HG03066 (cell line): Measurements from ENCODE around the gene LRRC46.
A peak's percentile ranks its signal among the peaks of the same experiment; 100 is the strongest.

Experiments used
- ATAC-seq: cut with Tn5 transposase; IDR thresholded peaks from one replicate; pipeline ENCODE4 v1.9.1; 2021; ENCODE audit warnings: low read depth; ENCODE audit not compliant: unreplicated experiment

Gene LRRC46, protein sequence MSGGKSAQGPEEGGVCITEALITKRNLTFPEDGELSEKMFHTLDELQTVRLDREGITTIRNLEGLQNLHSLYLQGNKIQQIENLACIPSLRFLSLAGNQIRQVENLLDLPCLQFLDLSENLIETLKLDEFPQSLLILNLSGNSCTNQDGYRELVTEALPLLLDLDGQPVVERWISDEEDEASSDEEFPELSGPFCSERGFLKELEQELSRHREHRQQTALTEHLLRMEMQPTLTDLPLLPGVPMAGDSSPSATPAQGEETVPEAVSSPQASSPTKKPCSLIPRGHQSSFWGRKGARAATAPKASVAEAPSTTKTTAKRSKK

GRCh38 chr17:47831003-47831933, at the start of gene LRRC46, which contains the start of gene MRPL10:
Gene LRRC46 (plus strand): TSS chr17:47831670. CDS start chr17:47831990, 320 bp downstream.
Gene MRPL10 (minus strand): TSS chr17:47831541. CDS start chr17:47831511, 30 bp downstream.
- ATAC-seq, result peak; percentile 84

GRCh38 chr17:47785538-47786123, 45.8 kb upstream of the LRRC46 start:
- ATAC-seq, result no peak

GRCh38 chr17:47789611-47790561, 41.6 kb upstream of the LRRC46 start:
- no peak for ATAC-seq

GRCh38 chr17:47791025-47791424, 40.4 kb upstream of the LRRC46 start:
- no peak for ATAC-seq

GRCh38 chr17:47792457-47792856, 39.0 kb upstream of the LRRC46 start:
- no peak for ATAC-seq

DNA sequence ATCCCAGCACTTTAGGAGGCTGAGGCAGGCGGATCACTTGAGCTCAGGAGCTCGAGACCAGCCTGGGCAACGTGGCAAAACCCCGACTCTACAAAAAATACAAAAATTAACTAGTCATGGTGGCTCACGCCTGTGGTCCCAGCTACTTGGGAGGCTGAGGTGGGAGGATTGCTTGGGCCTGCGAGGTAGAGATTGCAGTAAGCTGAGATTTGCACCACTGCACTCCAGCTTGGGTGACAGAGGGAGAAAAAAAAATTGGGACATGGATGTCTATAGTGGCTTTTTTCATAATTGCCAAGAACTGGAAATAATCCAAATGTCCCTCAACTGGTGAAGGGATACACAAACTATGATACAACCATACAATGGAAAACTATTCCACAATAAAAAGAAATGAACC, 38.5 kb upstream of the LRRC46 start:
- no peak for ATAC-seq

DNA sequence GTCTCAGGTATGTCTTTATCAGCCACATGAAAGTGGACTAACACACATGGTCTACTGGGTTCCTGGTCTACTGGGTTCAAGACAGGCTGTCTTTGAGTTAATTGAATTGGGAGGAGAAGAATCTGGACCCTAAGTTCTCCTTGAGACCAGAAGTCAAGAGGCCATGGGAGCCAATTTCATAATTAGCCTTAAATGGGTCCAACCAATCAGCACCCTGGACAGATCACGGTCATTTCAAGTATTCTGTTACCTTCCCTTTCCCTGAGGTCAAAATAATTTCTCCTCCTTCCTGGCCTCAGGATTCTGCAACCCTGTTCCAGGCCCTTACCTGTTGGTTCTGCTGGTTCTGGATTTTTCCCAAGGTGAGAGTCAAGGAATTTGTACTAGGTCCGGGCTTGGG, 33.7 kb upstream of the LRRC46 start:
- ATAC-seq, result no peak

GRCh38 chr17:47800686-47801085, 30.8 kb upstream of the LRRC46 start:
- no peak for ATAC-seq

- ATAC-seq, result no peak
These were observed 30.2 kb upstream of the LRRC46 start for GRCh38 chr17:47801176-47801765.

DNA sequence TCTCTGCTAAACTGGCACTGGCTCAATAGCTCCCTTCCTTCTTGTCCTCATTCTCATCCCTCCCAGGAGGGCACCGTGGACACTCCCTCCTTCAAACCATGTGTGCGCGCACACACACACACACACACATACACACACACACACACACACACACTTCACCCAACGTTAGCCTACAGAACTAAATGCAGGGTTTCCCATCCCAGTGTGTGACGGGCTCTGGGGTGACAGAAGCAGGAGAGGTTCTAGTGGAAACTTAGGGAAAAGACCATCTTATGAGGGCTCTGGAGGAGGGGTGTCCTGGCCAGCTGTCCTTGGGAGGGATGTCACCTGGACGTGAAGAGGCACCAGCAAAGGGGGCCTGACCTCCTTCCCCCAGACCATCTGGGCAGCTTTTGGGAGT, 29.6 kb upstream of the LRRC46 start:
- ATAC-seq, result no peak

DNA sequence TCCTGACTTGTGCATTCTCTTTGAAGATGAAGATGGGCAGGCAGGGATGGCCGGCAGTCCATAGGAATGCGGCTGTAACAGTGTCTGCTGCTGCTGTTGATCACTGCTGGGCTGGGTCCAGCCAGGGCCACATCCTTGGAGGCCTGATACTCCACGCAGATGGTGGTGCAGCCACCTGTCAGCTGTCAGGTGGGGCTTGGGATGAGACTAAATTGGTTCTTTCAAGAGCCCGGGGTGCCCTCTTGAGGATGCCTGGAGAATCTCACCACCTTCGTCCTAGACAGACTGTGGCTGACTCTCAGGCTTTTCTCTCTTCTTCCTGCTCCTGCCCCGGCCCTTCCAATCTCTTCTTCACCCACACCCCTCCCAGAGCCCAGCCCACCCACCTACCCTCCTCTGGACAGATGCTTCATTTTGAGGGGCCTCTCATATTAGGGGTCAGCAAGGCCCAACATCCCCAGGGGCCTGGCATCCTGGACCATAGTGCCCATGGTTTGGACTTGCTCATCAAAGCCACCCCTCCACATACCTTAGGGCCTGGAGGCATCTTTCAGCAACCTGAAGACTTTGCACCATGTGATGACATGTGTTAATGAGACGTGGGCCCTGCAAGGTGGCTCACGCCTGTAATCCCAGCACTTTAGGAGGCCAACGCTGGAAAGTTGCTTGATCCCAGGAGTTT, 29.0 kb upstream of the LRRC46 start:
- ATAC-seq, result no peak

GRCh38 chr17:47803201-47803600, 28.3 kb upstream of the LRRC46 start:
- ATAC-seq, result no peak

DNA sequence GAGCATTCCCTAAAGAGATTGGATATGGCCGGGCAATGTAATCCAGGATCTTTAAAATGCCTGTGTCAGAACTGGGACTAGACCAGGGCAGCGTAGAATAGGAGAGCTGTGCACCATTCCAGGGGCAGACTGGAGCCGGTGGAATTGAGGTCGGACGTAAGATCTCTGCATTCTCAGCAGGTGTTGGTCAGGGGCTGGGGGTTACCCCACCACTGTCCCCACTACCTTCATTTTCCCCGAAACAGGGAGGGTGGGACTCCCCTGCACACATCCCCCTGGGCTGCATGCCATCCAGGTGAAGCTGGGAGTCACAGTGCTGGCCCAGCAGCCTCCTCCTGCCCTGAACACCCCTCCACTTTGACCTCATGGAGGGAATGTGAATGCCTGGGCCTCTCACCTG, 27.7 kb upstream of the LRRC46 start:
- no peak for ATAC-seq

DNA sequence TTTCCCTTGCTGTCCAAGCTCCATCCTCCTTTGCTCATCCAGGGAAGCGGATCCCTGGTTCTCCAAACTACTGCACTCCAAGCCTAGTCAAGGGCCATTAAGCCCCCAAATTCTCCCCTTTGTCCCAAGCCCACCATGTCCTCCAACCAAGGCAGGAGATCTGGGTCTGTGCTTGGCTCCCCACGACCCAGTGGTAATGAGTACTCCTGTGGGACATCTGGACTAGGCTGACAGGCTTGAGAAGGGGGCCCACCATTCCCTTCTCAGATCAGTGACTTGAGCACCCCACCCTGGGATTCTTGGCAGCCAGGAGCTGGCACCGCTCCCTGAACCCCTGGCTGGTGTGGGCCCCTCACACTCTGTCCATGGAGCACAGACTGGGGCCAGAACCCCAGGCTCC, 27.0 kb upstream of the LRRC46 start:
- no peak for ATAC-seq

- ATAC-seq, result no peak
These were observed 25.2 kb upstream of the LRRC46 start for GRCh38 chr17:47806026-47806912.

DNA sequence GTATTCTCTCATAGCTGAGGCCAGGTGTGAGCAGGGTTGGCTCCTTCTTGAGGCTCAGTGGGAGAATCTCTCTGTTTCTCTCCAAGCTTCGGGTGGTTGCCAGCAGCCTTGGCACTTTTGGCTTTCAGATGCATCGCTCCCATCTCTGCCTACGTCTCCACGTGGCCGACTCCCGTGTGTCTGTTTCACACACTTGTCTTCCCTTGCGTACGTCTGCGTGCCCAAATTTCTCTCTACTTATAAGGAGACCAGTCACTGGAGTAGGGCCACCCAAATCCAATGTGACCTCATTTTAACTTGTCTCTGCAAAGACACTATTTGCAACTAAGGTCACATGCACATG, 24.6 kb upstream of the LRRC46 start:
- ATAC-seq, result no peak

DNA sequence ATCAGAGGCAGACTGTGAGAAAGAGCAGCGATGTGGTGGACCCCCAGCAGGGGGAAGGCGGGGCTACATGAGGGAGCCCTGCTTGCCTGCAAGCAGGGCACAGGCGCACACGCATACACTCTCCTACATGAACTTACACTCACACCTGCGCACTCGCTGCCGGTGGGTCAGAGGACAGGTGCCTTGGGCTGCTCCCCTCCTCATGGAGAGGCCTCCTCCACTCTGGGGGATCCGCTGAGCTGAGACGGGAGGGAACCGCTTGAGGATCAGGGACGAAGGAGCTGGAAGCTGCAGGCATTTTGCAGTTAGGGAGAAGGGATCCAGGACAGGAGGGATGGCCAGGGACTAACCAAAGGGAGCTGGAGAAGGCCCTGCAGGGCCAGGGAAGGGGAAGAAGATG, 24.0 kb upstream of the LRRC46 start:
- no peak for ATAC-seq
